CD4-positive, alpha-beta T cell treated with Interleukin-17A for 4 hours (primary cell): ENCODE data around the gene PIGH.
"Not testable (repeated sequence)": the region's sequence is repeated elsewhere in the genome, so short reads cannot be mapped to it uniquely, and the experiment has no call there.

Experiments used
- DNase-seq: peaks from one replicate; pipeline ENCODE4 v3.0.0-alpha.2; 2020; ENCODE audit warnings: mixed read lengths

Gene PIGH

GRCh38 chr14:67599698-67600561 lies at the start of gene PIGH:
Gene PIGH (minus strand): TSS chr14:67600268. CDS start chr14:67600203, 65 bp downstream.
- peak; percentile 95 for DNase-seq

GRCh38 chr14:67646131-67646530 lies 46.1 kb upstream of the PIGH start:
- no peak for DNase-seq

DNA sequence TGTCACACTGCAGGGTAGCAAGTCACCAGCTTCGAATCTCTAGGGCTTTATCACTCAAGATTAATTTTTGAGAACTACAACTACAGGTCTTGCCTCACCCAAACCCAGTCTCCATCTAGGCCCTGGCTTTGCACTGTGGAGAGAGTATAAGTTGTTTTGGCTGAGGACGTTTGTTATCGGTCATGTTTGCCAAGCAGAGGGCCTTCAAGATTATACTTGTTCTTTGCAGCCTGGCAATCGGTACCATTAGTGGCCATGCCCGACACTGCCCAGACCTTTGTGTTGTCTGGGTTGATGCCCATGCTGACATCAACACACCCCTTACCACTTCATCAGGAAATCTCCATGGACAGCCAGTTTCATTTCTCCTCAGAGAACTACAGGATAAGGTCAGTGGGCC lies 45.3 kb upstream of the PIGH start:
- no peak for DNase-seq

GRCh38 chr14:67644428-67644827 lies 44.4 kb upstream of the PIGH start:
- DNase-seq, result no peak

DNA sequence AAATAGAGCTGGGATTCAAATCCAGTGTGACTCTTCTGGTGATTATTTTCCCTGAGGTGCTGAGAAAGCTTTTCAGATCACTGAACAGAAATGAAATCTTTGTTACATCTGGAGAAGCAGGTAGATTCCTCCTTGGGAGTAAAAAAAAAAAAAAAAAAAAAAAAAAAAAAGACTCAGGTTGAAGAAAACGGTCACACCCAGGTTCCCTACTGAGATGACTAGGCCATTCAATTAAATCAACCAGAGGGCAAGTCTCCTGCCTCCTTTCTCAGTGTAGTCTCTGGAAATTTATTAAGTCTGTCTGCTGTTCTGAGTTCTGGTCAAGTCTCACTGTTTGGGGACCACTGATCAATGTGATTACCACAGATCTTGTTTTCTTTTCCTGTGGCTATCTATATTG lies 43.6 kb upstream of the PIGH start:
- DNase-seq, result no peak

DNA sequence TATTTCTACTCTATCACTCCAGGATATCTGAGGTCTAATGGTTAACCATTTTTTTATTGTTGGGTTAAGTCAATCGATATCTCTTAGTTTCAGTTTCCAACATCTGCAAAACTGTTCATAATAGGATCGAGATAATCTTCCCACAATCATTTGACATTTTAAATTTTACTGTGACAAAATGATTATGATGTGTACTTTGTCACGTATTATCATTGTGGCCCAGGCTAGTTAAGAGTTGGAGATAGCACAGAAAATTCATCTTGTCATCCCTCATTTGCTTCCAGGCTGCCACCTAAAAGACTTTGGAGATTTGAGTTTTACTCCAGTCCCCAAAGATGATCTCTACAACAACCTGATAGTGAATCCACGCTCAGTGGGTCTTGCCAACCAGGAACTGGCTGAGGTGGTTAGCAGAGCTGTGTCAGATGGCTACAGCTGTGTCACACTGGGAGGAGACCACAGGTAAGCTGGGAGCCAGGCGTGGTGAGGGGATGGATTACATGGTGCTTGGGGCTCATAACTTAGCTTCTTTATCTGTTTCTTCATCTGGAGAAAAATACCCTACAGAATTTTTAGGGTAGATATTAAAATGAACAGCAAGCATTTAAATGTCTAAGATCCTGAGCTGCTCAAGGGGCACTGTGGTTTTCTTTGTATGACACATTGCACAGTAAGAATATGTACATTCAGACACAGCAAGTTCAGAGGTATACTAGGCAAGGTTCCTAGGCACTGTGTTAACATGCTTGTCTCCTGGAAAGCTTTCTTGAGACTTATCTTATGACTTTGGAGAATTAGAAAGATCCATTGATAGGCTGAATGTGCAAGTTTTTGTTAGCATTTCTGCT lies 42.1 kb upstream of the PIGH start:
- DNase-seq, result no peak

DNA sequence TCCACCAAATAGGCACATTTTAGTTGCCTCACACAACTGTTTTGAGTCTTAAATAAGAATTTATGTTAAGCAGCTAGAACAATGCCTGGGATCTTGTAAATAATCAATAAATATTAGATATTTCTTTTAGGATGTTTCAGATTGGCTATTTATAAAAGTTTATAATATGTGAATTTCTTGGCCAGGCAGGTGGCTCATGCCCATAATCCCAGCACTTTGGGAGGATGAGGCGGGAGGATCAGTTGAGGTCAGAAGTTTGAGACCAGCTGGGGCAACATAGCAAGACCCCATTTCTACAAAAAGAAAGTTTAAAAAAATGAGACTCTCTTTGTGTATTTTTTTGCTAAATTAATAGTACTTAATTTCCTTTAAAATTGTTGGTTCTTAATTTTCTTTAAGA lies 41.4 kb upstream of the PIGH start:
- no peak for DNase-seq

GRCh38 chr14:67638642-67639041 lies 38.6 kb upstream of the PIGH start:
- no peak for DNase-seq

- no peak for DNase-seq
Measured at GRCh38 chr14:67636361-67636919, 36.4 kb upstream of the PIGH start.

DNA sequence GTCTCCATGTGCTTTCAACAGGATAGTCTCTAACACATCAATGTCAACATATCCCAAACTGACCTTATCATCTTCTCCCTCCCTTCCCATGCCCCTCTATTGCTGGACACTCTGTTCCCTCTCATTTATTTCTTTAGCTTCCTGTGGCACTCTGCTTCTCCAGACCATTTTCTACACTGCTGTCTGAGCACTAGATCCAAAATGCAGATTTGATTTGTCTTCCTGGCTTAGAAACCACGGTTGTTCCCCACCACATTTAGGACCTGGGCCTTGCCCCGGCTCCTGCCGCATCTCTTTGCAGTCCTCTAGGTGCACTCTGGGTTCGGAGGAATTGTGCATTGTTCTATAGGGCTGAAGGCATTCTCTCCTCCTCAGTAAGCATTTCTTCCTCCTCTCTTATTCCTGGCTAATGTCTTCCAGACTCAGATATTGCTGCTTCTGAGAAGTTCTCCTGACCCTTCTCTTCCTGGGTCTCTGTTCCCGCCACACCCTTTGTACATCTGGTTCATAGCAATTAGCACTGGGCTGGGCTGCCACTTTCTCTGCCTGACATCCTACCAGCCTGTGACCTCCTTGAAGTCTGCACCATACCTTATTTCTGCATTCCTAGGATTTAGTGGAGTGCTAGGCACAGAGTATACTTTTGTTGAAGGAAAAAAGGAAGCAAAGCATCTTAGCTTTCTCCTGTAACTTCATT lies 33.5 kb upstream of the PIGH start:
- DNase-seq, result no peak

DNA sequence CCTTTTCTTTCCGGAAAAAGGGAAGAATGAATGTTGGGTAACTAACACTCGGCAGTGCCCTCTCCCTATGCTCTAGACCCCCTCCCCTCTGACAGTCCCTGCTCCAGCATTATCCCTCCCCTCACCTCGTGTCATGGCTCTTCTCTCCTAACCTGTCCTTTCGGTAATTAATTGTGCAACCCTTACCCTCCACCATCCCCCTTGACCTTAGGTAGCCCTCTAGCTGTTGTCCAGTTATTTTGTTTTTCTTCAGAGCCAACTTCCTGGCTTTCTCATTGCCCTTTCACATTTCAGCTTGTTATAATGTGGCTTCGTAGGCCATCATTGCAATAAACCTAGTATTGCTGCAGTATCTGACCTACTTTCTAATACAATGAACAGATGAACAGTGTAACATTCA lies 30.9 kb upstream of the PIGH start:
- no peak for DNase-seq

DNA sequence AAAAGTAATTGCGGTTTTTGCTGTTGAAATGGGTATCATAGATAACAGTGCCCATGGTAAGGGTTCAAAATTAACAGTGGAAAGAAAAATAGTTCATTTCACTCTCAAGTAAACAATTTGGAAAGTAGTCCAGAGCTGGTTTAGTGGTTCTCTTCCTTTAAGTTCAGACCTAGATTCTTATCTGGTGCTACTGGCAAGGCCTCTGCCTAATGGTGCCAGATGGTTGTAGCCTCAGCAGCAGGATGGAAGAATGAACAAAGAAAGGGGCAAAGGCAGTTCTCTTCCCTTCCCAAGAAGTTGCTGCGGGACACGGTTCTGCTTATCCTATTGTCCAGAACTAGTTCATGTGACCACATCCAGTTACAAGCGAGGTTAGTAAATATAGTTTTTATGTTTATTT lies 30.1 kb upstream of the PIGH start:
- DNase-seq, result no peak

DNA sequence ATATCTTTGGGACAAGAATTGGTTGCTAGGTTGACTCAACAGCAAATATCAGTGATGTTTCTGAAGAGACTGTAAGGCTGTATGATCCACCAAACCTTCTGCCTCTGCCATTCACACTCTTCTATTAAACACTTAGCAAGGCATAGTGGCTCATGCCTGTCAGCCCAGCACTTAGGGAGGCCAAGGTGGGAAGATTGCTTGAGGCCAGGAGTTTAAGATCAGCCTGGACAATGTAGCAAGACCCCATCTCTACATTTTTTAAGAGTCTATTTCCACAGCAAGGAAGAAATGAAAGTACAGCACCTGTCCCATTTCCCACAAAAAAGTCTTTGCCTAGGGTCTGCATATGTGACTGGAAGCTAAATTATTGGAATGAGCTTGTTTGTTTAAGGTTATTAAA lies 27.5 kb upstream of the PIGH start:
- no peak for DNase-seq

DNA sequence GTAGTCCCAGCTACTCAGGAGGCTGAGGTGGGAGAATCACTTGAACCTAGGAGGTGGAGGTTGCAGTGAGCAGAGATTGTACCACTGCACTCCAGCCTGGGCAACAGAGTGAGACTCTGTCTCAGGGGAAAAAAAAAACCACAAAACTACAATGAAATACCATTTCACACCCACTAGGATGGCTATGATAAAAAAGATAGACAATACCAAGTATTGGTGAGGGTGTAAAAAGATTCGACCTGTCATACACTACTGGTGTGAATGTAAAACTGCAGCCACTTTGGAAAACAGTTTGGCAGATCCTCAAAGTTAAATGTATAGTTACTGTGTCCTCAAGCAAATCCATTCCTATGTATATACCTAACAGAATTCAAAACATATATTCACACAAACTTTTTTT lies 26.1 kb upstream of the PIGH start:
- DNase-seq, result not testable (repeated sequence)

DNA sequence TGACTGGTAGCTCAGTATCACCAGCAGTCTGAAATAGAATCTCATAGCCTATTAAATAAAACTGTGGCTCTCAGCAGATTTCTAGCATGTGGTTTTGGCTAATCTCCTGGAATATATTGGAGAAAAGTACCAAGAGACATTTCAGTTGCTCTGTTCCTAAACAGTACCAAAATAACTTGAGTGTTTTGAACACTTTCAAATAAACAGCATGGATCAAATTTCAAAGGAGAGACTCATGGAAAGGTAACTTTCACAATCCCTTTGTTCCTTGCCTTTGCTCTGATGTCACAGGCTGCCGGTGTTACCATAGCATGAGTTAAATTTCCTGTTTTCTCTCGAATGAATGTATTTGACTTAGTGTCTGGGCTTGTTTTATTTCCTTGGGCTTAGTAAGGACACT lies 23.0 kb upstream of the PIGH start:
- peak; percentile 15 for DNase-seq

- DNase-seq, result peak; percentile 28
Measured at GRCh38 chr14:67622675-67623074, 22.6 kb upstream of the PIGH start.

GRCh38 chr14:67620217-67620785 lies 20.2 kb upstream of the PIGH start:
- DNase-seq, result peak; percentile 19

- DNase-seq, result peak; percentile 99
Measured at GRCh38 chr14:67619446-67620216, 19.6 kb upstream of the PIGH start, which contains the start of gene ARG2. Gene ARG2 (plus strand): TSS chr14:67619920. CDS start chr14:67619978, 58 bp downstream.

GRCh38 chr14:67618617-67619063 lies 18.6 kb upstream of the PIGH start:
- peak; percentile 23 for DNase-seq

GRCh38 chr14:67610491-67610890 lies 10.4 kb upstream of the PIGH start:
- no peak for DNase-seq

- DNase-seq, result no peak
Measured at GRCh38 chr14:67609642-67610310, 9.7 kb upstream of the PIGH start.
